Cerebellar cortex (tissue), 1 donor: ENCODE results near the gene MCTP2.

Experiments used
- DNase-seq: peaks from one replicate; pipeline ENCODE4 v3.0.0-alpha.2; 2015; ENCODE audit warnings: low spot score

MCTP2 gene

GRCh38 chr15:94400526-94401298 lies 169.4 kb downstream of the MCTP2 start:
- DNase-seq: no peak

DNA sequence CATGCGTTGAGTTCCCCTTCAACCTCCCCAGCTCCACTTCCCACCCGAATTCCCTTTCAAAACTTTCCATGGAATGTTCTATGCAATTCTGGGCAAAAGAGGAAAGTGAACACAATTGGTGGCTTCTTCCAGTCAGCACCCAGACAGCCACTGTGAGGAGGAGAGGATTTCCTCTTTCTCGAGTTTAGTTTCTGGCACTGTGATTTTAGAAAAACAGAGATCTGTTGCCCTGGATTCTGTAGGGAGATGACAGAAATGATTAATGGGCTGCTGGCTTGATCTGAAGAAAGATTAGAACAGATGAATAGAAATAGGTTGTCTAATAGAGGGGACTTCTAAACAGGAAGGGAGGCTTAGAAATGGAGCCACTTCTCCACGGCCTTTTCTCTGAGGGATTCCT lies 172.0 kb downstream of the MCTP2 start:
- DNase-seq: no peak

DNA sequence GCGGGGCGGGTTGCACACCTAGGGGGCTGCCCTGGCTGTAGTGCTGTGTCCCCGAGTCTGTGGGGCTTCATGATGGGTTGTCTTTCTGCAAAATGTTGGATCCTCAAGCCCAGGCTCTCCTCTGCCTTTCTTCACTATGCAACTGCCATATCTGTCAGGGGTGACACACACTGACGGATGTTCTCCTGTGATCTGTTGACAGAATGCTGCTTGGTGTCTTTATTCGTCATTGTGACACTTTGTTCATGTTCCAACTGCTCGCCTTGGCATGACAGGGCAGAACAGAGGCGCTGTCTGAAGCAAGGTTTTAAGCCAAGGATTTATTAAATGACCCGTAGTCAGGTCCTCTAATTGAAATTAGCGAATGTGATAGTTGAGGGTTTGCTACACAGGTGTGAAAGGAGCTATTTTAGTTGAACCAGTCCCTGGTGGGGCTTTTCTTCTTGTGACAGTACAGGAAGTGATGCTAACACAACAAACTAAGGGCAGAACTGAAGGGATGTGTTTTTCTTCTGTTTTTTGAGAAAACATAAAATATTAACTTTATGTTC lies 173.4 kb downstream of the MCTP2 start:
- no peak for DNase-seq

DNA sequence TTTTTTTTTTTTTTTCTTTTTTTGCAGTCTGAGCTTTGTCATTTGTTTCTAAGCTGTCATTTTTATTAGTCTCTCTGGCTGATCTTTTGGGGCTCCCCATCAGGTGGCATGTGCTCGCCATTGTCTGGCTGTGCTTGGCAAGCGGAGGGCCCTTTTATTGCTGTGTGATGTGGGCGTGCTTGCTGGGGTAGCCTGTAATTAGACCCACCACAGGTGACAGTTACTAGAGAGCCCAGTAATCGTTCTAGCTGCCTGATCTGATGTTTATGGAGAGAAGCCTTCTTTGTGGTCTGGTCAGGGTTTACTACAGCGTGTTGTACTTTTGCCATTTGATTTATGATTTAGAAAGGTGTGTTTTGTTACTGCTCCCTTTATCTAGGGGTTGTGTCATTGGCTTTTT lies 179.9 kb downstream of the MCTP2 start:
- DNase-seq: no peak

- DNase-seq: no peak
Observed at GRCh38 chr15:94411846-94412245, 180.5 kb downstream of the MCTP2 start.

DNA sequence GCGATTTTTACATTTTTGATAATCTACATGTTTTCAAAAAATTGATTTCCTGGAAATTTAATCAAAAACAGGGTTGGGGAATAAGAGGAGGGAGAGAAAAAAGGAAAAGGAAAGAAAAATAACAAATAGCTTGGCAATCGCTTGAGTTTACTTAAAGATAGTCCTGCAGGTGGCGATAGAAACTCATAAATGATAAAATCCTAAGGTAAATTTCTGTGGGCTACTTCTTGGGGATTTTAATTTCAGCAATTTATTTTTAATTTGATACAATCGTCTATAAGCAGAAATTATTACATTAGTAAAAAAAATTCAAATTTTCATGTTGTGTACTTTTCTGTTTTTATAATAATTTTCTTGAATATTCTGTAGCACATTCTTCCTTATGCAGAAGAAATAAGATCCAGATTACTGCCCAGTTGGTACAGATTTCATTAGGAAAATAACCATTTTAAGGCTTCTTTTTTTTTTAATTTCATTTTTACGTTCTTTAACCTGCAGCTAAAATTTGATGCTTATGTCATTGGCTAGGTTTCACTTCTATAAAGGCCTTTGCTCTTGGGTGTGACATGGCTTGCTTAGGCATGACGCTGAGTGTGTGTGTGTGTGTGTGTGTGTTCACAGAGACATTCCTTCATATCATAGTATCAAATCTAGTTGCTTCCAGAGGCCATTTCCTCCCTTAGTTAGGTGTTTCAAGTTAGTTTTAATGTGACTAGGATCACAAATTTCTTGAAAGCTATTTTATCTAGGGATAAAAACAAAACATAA lies 181.8 kb downstream of the MCTP2 start:
- peak; percentile 4 for DNase-seq

DNA sequence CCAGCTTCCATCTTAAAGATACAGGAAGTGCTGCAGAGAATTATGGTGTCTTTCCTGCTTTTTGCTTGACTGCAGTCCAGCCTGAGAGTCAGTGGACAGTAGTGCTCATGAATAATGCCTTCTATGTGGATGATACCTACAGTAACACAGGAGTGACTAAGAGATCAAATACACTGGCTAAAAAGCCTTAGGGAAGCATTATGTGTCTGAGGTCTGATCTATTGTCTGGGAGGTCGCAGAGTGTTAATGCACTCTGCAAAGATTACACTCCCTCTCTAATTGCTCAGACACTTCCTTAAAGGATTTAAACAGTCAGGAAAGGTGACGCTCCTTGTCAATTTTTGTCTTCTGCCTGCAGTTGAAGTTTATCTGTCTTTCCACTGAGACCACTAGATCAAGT lies 183.6 kb downstream of the MCTP2 start:
- DNase-seq: no peak

- DNase-seq: no peak
Observed at GRCh38 chr15:94416267-94416666, 184.9 kb downstream of the MCTP2 start.

GRCh38 chr15:94416820-94417219 lies 185.5 kb downstream of the MCTP2 start:
- no peak for DNase-seq

DNA sequence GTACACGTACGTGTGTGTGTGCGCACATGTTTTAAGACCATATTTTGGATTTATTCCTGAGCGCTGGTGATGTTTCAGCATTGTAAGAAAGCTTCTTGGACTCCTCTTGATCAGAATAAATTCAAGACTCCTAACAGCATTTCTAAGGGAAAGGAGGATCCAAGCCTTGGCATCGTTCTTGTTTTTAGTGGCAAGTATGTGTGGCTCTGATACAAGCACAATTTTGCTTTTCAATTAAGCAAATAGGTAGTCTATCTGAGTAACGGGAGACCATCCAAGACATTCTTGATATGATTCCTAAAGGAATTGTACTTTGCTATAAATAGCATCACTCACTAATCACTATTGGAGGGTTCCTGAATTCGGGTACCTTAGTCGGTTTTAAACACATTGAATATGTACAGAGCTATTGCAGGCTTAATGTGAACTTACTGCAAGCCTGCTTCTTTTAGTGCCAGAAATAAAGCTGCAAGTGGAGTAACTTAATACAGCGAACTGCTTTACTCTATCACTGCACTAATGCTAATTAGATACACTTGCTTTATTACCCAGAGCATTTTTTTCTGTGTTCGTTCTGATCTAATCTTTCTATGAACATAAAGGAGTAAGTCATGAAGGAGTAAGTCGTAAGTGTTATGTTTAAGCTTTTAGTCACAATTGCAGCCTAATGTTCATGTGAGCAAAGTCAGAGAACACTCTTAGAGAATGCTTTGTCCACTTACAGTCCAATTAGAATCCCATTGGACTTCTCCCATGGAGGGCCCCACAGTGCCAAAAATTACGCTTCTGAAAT lies 186.3 kb downstream of the MCTP2 start:
- no peak for DNase-seq

DNA sequence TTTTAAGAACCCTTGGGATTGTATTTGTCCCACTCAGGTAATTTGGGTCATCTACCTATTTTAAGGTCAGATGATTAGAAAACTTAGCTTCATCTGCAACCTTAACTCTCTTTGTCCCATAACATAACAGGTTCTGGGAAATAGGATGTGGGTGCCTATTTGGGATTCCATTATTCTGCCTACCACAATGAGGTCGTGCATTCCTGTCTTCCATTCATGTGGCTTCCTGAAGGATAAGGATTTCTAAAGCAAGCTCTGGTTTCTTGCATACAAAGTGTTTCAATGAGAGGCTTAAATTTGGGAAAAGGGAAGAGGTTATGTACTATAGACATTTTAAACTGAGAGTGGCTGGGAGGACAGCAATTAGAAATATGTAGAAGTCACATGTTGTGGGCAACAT lies 190.3 kb downstream of the MCTP2 start:
- DNase-seq: no peak

DNA sequence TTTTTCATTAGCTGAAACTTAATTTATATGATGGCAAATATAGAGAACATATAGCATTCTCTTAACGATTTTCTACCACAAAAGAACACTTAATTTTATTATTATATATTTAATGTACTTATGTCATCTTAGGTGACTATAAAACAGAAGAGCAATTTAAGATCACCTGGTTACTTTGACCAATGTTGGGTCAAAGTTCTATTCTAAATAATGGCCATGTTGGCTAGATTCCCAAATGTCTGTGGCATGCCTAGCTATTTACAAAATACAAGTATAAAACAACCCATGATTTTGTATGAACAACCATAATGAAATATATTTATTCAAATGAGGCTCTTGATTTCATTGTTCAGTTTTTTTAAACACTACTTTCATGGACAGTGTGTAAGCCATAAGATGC lies 200.9 kb downstream of the MCTP2 start:
- DNase-seq: no peak

DNA sequence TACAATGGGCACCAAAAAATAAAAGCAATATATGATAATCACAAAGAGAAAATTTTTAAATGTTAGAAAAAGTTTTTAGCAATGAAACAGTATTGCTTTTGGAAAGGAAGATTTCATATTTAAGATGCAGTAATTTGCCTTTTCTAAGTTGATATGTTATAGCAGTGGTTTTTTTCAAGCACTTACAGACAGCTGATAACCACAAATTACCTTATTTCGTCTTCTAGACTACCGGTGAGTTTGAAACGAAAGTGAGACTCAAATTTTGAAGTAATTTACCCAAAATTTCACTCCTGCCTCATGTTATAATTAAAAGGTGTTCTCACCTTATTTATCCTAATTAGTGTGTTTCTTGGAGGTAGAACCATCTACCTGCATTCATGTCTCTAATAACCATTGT lies 207.8 kb downstream of the MCTP2 start:
- no peak for DNase-seq

DNA sequence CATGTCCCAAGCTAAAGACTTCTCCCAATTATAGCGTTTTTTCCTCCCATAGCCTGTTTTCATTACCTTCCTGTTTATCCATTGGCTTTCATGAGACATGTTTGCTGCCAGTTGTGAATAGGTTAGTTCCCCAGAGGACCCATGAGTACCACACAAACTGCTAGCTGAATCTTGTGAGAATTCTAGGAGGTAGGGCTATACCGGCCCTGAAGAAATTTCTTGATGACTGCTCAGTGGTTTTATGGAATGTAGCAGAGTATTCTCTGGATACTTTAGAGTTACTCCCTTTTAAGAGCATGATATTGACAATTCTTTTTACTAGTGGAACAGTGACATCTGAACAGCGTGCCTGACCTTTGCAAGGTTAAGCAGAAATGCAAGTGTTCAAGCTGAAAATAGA lies 210.4 kb downstream of the MCTP2 start:
- DNase-seq: no peak

DNA sequence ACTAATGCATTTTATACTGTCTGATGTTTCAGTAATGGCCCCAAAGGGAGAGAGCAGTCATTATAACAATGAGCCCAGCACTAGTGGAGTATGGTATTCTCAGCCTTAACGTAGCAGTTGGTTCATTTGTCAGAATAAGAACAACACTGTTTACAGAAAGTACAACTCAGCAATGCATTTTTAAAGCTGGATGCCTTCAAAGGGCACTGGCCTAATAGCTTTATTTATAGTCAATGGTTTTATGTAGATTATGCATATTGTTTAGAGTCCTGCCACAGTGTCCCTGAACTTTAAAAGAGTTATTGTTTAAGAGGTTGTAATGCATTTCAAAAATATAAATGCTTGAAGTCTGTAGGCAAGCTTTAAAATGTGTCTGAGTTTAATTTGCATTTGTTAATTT lies 211.1 kb downstream of the MCTP2 start:
- DNase-seq: no peak

DNA sequence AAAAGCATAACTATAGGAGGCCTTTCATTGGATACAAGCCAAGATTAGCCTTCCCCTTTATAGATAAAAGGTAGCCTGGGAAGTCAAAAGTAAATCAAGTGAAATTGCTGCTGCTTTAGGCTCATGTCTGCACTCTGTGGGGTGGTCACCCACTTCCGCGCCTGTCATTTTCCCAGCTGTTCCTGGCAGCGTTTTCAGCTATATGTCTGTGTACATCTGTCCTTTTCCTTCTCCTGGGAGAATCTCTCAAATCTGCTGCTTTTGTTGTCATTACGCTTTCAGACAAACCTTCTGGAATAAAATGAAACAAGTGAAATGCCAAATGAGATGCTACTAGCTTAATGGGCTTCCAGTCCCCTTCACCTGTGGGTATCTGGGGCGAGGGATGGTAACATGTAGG lies 211.8 kb downstream of the MCTP2 start:
- no peak for DNase-seq

- DNase-seq: no peak
Observed at GRCh38 chr15:94445566-94446160, 214.3 kb downstream of the MCTP2 start.

DNA sequence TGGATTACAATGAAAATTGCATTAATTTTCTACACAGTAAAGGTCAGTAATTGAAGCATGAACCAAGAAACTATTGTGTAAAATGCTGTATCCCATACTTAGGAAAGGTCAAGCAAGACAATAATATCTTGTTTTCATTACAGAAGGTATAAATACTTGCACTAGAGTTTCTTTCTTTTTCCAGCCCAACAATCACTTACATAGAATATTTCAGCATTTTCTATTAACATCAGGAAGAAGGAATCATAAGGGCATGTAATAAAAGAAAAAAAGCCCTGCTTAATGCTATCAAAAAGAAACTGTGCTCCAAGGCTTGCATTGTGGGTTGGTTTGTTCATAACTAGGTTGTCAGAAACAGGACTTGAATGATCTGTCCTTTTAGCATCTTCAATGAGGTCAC lies 215.1 kb downstream of the MCTP2 start:
- DNase-seq: no peak

DNA sequence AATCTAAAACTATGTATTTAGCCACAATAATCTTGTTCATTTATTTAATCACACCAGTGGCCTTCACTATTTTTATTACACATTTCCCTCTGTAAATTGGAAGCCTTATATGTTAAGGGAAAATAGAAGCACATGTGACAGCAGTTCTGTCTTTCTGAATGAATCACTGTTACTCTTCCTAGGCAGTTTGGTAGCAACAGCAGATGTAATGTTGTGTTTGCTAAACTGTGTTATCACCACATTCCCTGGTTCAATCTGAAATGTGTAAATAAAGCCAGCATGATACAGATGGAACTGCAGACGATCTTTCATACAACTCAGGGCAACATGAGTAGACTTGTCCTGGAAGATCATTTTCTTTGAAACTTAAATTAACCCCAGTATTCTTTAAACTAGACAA lies 220.1 kb downstream of the MCTP2 start:
- DNase-seq: no peak

- DNase-seq: no peak
Observed at GRCh38 chr15:94453227-94453988, 222.0 kb downstream of the MCTP2 start.

DNA sequence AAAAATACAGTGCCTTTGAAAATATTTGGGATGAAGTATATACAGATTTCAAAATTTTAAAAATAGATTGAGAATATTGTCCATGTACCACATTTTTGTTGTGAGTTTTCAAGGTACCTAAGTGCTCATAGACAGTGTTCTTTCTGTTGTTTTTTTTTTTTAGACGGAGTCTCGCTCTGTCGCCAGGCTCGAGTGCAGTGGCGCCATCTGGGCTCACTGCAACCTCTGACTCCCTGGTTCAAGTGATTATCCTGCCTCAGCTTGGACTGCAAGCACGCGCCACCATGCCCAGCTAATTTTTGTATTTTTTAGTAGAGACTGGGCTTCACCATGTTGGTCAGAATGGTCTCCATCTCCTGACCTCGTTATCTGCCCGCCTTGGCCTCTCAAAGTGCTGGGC lies 223.9 kb downstream of the MCTP2 start:
- DNase-seq: no peak
